Measurements from ENCODE around the gene SGCG.

DNA sequence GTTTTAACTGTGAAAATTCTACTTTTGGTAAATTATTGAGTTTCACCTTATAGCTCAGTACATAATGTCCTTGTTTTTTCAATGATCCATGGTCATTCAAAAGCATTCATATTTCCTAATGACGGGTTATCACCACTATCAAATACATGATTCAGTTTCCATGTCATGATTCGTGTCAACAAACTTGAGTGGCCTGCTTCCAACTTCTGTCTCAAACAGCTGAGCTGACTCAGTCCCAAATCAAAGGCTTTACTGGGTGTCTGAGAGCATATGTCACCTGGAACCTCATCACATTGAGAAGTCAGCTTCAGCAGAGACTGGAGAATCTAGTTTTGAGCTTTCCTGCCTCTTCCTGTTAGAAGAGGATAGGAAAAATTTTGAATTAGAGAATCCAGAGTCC lies 40.3 kb upstream of the SGCG start:
- no peak for TF ChIP-seq POLR2A (IDR thresholded peaks at IDR 0.05; ENCODE audit: low read depth, low read length)
- TF ChIP-seq POU2F2 (IDR thresholded peaks at IDR 0.05; ENCODE audit: low read depth, low read length), result no peak
